HG03378 (cell line): ENCODE data around the gene SET.
"Not testable (repeated sequence)": the region's sequence is repeated elsewhere in the genome, so short reads cannot be mapped to it uniquely, and the experiment has no call there.

Experiments used
- ATAC-seq: cut with Tn5 transposase; IDR thresholded peaks from one replicate; pipeline ENCODE4 v1.9.1; 2021; ENCODE audit warnings: mild to moderate bottlenecking, moderate library complexity; ENCODE audit not compliant: unreplicated experiment

SET gene

DNA sequence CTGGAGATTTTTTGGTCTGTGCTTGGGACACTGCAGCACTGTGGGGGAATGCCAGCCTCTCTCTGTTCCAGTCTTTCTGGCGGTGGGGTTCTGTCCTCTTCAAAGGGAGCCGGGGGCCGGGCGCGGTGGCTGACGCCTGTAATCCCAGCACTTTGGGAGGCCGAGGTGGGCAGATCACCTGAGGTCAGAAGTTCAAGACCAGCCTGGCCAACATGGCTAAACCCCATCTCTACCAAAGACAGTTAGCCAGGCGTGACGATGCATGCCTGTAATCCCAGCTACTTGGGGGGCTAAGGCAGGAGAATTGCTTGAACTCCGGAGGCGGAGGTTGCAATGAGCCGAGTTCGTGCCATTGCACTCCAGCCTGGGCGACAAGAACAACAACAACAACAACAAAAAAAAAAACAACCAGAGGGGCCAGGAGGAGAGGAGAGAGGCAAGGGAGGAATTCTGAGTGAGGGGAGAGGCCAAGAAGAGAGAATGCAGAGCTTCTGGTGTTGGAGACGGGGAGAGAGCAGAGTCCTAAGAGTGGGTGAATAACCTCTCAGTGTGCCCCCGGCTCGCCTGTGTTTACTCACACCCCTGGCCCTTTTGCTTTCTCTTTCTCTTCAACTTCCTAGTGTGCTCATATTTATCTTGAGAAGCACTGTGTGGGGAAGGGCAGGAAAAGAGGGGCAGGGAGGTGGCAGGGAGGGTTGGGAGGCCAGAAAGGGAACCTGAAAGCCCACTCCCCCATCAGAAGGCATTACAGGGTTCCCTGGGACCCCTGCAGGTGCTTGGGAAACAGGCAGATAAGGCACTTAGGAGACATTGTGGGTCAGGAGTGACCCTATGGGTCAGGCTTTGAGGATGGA lies 3.2 kb upstream of the SET start:
- ATAC-seq: no peak

- no peak for ATAC-seq
Measured at GRCh38 chr9:128687453-128687852, 1.6 kb upstream of the SET start.

DNA sequence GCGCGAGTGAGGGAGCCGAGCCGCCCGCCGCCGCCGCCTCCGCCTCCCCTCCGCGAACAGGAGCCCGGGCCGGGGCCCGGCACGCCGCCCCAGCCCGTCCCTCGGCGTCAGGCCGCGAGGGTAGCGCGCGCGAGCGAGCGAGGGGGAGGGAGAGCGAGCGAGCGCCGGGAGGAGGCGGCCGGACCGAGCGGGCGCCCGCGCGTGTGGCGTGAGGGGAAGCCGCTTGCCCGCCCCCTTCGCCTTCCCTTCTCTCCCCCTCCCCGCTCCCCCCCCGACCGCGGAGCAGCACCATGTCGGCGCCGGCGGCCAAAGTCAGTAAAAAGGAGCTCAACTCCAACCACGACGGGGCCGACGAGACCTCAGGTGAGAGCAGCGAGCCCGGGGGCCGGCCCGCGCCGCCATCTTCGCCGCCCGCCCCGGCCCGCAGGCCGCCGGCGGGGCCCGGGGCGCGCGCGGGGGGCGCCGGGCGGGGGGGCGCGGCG lies 312 bp downstream of the SET start:
- no peak for ATAC-seq

DNA sequence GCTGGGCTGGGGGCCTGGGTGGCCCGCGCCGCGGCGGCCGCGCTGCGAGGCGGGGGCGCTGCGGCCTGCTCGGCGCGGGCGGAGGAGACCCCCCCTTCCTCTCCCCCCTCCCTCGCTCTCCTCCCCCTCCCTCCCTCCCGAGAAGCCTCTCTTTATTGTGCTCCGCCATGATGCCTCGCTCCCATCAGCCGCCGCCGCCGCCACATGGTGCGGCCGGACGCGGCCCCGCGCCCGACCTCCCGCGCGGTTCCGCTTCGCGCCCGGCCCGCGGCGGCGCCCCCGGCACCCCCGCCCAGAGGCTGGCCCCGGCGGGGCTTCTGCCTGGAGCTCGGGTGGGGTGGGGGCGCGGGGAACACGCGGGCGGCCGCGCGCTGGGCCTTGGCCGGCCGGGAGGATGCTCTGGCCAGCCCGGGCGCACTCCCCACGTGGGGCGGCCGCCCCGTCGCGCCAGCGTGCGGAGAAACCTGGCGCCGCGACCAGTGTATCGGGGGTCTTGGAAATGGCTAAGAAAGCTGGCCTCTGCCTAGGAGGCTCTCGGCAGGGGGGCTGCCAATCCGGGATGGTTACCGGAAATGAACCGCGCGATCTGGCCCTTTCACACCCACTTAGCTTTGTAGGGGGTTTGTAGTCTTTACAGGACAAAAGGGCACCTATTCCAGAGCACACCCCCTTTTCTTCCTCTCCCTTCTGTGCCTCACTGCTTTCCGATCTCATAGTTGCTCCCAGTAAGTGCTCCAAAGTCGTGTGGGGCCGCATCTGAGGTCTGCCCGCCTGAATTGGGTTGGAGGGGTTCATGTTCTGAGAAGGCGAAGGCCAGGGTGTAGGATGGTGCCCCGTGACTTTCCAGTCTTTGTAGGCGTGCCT lies 1.0 kb downstream of the SET start:
- ATAC-seq: no peak

DNA sequence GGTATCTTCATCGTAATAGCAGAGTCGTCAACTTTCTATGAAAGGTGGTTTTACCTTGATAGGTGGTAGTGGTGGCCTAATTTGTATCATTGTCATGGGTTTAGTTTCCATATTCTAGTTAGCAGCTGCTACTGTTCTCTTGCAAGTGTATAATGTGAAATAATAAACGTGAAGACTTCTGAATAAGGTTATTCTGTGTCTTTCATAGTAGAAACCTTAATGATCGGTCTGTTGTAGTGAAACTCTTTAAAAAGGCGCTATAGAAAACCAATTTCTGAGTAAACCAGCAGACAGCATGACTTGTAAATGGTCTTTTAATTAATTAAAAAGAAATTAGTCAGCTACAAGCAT lies 1.6 kb downstream of the SET start:
- ATAC-seq: no peak

DNA sequence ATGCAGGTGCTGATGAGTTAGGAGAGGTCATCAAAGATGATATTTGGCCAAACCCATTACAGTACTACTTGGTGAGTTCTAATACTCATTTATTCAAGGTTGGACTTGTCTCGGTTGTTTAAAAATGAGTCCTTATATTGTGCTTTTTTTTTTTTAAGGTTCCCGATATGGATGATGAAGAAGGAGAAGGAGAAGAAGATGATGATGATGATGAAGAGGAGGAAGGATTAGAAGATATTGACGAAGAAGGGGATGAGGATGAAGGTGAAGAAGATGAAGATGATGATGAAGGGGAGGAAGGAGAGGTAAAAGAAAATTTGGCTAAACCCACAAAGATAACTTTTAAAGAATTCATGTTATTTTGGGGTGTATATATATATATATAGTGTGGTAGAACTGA lies 4.7 kb downstream of the SET start:
- ATAC-seq: not testable (repeated sequence)

- ATAC-seq: no peak
Measured at GRCh38 chr9:128694344-128694743, 5.3 kb downstream of the SET start.

- ATAC-seq: no peak
Measured at GRCh38 chr9:128696923-128697707, 8.1 kb downstream of the SET start.

- ATAC-seq: not testable (repeated sequence)
Measured at GRCh38 chr9:128699096-128699795, 10.2 kb downstream of the SET start.

- no peak for ATAC-seq
Measured at GRCh38 chr9:128701227-128701854, 12.3 kb downstream of the SET start.

DNA sequence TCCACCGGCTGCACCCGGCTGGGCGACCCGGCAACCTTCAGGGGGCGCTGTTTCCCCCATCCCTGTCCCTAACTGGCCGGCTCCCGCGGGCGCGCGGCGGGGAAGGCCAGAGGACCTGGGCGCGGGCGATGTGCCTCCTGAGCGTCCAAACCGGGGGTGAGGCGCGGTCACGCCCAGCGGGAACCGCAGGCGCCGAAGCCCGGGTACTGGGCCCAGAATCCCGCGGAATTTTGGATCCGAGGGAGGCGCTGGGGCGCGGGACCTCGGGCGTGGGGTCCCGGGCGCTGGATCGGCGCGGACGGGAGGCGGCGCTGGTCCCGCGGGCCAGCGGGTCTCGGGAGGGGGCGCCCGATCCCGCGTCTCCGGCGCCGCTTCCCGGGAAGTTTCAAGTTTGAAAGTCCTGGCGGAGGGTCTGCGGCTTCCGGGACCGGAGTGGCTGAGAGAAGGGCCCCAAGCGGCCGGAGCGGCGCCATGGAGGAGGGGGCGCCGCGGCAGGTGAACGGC lies 13.5 kb downstream of the SET start, which contains the start of gene PKN3:
TSS of gene PKN3 (plus strand) at position 59 of the 504 bp plus-strand sequence. CDS start at position 472, 413 bp downstream.
- no peak for ATAC-seq

GRCh38 chr9:128702949-128703615 lies 14.1 kb downstream of the SET start:
- ATAC-seq: no peak

GRCh38 chr9:128703616-128704355 lies 14.8 kb downstream of the SET start:
- ATAC-seq: no peak

GRCh38 chr9:128704356-128704670 lies 15.3 kb downstream of the SET start:
- no peak for ATAC-seq

DNA sequence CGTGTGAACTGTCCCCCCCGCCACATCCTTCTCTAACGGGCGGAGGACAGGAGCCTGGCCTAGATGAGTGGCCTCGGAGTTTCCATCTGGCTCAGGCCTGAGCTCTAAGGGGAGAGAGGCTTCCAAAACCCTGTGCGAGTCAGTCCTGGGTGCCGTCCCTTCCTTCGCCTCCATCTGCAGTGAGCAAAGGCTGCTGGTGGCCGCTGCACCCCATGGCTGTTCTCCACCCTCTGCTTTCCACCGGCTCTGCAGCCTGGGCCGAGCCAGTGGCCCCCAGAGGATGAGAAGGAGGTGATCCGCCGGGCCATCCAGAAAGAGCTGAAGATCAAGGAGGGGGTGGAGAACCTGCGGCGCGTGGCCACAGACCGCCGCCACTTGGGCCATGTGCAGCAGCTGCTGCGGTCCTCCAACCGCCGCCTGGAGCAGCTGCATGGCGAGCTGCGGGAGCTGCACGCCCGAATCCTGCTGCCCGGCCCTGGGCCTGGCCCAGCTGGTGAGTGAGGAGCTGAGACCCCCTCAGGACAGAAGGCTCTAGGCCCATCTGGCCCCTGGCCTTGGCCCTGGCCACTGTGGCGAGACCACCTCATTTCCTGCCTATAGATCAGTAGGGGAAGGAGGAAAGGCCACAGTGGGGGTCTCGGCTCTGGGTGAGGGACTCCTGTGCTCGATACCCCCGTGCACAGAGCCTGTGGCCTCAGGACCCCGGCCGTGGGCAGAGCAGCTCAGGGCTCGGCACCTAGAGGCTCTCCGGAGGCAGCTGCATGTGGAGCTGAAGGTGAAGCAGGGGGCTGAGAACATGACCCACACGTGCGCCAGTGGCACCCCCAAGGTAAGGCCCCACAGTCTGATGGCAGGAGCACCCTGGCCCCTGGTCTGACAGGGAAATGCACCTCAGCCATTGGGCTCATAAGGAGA lies 16.3 kb downstream of the SET start:
- ATAC-seq: no peak

DNA sequence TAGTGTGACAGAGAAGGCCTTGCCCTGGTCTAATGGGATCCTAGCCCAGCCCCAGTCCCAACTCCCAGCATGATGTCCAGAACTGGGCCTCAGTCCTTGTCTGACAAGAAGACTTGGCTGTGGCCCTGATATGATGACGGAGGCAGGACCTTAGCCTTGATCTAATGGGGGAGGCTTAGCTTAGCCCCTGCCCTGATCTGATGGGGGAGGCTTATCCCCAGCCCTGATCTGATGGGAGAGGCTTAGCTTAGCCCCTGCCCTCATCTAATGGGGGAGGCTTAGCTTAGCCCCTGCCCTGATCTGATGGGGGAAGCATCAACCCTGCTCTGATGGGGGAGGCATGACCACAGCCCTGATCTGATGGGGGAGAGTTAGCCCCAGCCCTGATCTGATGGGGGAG lies 17.0 kb downstream of the SET start:
- no peak for ATAC-seq

GRCh38 chr9:128706671-128707381 lies 17.8 kb downstream of the SET start:
- ATAC-seq: no peak
